HG02798 (cell line): Measurements from ENCODE around the gene TBCCD1.
A peak's percentile ranks its signal among the peaks of the same experiment; 100 is the strongest.
"Not testable (repeated sequence)": the region's sequence is repeated elsewhere in the genome, so short reads cannot be mapped to it uniquely, and the experiment has no call there.

Source experiments
- ATAC-seq: cut with Tn5 transposase; IDR thresholded peaks from one replicate; pipeline ENCODE4 v1.9.1; 2021; ENCODE audit warnings: mild to moderate bottlenecking; ENCODE audit not compliant: unreplicated experiment, poor library complexity

The TBCCD1 gene

DNA sequence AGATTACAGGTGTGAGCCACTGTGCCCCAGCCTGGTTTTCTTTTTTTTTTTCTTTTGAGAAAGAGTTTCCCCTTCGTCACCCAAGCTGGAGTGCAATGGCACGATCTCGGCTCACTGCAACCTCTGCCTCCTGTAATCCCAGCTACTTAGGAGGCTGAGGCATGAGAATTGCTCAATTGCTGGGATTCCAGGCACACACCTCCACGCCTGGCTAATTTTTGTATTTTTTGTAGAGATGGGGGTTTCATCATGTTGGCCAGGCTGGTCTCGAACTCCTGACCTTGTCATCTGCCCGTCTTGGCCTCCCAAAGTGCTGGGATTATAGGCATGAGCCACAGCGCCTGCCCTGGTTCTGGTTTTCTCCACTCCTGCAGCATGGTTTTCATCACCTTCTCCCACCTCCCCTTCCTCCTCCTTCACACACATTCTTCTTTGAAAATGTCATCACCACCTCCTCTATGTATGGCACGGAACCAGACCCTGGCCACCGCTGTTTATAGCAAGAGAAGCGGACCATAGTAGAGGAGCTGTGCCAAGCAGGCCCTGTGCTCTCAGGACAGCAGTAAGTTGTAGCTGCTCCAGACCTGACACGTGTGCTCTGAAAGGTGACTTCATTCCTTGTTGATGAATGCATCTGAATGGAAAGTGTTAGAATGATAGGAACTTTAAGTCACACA is 31.1 kb upstream of the TBCCD1 start:
- ATAC-seq, result no peak

DNA sequence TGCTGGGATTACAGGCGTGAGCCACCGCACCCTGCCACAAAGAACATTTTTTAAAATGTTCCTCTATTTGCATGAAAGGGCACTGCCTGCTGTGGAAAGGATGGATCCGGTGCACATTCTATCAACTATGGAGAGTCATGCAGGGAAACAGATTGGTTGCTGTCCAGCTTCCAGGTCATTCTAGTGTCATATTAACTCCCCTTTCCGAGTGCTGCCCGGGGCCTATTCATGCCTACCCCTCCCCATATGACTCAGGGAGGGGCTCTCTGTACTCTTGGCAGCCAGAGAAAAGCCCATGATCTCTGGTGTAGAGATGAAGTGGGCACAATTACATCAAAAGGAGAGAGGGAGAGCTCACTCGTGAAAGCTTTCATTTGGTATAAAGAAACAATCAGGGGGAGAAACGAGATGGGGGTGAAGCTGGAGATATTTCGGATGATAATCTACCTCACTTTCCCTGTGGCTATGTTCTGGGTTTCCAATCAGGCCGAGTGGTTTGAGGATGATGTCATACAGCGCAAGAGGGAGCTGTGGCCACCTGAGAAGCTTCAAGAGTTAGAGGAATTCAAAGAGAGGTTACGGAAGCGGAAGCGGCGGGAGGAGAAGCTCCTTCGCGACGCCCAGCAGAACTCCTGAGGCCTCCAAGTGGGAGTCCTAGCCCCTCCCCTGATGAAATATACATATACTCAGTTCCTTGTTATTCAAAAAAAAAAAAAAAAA is 29.6 kb upstream of the TBCCD1 start:
- ATAC-seq, result no peak

DNA sequence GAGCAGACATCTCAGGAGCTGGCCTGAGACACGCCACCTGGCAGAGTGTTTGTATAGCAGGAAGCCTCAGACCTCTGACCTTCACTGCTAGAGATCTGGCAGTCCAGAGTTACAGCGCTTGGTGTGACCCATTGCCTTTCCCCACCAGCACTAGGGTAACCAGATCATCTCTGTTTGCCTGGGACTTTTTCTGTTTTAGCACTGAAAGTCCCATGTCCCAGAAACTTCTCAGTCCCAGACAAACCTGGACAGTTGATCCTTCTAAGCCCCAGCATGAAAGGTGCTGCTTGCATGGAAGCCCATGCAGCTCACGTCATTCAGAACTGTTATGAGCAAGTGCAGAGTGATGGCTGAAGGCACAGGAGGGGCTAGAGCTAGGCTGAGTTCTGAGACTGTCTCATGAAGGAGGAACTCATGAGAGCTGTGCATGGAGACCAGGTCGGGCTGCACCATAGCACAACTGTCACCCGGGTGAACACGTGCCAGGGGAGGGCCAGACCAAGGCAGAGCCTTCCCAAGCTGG is 27.5 kb upstream of the TBCCD1 start:
- no peak for ATAC-seq

DNA sequence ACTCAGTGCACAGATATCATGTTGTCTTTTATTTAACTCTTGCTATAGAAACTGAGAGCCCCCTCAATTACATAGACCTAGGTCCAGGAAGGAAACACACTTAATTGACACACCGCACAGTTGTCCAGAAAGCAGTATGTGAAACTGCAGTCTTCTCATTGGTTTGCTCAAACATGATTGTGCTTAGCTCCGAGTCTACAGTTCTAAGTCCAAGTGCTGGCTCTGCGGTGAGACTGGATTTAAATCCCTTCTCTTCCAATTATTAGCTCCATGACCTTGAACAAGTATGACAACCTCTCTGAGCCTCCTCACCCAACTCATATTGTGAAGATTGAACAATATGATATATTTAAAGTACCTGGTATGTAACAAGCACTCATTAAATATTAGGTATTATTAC is 26.7 kb upstream of the TBCCD1 start:
- no peak for ATAC-seq

DNA sequence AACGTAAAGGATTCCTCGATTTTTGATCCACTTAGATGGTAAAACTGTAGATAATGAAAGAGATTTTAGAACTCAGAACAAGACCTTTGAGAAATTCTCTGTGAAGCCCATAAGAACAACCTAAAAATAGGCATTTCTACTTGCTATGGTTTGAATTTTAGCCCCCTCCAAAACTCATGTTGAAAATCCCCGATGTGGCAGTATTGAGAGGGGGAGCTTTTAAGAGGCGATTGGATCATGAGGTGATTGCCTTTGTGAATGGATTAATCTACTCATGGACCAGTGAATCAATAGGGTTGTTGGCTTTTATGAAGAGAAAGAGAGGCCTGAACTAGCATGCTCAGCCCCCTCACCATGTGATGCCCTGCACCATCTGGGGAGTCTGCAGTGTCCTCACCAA is 25.5 kb upstream of the TBCCD1 start:
- ATAC-seq, result no peak

DNA sequence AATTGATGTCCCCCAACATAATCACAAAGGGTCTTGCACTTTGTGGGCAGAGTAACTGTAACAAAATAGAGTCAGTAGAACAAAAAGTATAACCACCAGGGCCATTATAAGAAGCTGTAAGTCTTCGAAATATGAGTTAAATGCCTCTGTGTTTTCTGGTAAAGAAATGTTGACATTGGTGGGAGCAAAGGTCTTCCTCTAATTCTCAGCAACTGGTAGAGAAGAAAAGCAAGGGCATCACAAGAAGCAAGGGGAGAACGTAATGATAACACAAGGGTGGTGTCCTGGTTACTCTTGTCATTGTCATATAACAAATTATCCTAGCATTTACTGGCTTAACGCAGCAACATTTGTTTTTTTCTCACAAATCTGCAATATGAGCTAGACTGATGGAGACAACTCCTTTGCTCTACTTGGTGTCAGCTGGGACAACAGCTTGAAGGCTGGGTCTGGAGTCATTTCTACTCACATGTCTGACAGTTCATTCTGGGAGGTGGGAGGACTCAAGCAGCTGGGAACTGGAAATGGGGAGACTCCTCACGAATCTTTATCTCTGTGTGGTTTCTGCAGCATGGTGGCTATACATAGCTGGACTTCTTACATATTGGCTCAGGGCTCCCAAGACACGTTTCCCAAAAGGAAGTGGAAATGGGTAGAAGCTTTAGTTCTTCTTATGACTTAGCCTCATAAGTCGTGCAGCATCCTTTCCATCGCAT is 23.6 kb upstream of the TBCCD1 start:
- ATAC-seq, result no peak

DNA sequence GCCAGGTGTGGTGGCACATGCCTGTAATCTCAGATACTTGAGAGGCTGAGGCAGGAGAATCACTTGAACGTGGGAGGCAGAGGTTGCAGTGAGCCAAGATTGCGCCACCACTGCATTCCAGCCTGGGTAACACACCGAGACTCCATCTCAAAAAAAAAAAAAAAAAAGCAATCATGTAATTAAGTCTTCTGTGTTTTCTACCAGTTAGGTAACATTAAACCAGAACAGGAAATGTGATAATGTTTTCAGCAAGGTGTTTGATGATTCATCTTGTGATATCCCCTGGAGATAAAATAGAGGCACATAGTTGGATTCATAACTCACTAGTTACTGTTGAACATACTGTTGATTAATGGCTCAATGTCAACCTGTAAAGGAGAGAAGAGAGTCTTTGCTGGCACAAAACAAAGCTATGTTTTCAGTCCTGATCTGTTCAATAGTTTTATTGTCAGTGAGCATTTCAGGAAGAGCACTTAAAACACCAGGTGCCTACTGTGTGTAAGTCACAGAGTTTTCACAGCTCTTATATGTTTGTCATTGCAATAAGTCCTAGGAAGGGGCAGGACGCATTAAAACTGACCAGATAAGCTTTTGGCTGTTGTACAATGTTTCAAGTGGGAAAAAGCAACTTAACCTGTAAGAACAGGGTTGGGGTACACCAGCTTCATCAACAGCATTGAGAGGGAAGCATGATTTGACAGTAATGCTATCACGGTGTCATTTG is 22.9 kb upstream of the TBCCD1 start:
- ATAC-seq, result no peak

DNA sequence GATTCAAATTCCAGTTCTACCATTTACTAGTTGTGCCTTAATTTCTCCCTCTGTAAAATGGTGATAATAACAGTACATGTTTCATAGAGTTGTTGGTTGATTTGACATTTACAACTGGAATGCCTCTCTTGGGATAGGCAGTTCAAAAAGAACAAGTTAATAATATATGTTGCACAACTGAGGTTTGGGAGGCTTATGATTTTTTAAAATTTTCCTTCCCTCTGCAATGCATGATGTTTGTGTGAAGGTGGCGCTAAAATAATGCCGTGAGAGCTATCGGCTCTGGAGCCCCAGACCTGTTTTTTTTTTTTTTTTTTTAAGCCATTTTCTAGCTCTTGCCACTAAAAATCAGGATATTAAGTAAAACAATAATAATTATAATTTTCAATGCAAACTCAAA is 22.0 kb upstream of the TBCCD1 start:
- no peak for ATAC-seq

DNA sequence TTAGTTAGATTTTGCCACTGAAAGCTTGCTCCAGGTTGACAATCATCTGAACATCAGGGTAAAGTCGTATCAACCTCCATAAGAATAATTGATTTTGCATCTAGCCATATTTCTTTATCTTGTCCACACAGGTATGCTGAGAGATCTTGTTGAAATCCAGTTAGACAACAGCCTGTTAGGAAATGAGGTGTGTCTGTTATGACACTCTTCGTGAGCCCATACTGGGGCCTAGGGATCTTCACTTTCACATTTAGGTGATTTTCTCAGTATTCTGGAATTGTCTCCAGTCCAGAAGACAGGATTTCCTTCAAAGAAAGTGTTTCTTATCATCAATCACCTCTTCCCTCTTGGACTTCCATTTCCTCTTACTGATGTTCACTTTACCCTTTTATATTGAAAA is 21.5 kb upstream of the TBCCD1 start:
- ATAC-seq, result no peak

DNA sequence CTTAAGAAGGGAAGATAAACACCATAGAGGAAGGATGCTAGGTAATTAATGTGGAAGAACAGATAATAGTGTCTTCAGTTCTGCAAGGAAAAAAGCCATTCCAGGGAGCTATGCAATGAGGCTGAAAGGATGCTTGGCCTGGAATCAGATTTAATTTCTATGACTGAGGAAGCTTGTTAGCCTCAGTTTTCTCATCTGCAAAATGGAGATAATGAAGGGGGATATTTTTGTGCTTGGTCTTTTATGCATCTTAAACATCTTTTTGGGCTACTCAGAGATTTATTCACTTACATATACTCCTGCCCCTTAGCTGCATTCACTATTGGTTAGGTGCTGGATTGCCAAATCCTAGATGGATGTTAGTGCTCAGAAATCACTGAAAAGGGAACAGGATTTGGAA is 20.0 kb upstream of the TBCCD1 start:
- no peak for ATAC-seq

DNA sequence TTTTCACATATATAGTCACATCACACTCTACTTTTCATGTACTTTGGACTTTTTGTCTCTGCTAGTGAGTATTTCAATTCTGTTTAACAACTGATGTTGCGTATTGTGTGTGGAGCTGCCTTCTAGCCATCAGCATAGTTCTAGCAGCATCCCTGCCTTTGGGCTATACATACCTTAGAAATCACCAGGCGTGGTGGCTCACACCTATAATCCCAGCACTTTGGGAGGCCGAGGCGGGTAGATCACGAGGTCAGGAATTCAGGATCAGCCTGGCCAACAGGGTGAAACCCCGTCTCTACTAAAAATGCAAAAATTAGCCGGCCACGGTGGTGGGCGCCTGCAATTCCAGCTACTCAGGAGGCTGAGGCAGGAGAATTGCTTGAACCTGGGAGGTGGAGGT is 19.1 kb upstream of the TBCCD1 start:
- ATAC-seq, result not testable (repeated sequence)

DNA sequence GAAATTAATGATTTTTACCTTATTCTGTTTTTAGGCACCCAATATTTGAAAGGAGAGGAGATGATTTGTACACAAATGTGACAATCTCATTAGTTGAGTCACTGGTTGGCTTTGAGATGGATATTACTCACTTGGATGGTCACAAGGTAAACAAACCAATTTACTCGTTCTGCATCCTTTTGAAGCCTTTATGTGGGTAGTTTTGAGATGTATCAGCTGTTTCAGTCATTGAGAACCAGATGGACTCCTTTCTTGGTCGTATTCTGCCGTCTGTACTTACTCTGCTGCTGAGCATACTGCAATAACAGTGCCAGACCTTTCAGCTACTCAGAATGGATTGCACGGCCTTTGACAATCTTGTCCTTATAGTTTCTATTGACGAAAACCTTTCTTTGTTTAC is 16.7 kb upstream of the TBCCD1 start:
- ATAC-seq, result no peak

DNA sequence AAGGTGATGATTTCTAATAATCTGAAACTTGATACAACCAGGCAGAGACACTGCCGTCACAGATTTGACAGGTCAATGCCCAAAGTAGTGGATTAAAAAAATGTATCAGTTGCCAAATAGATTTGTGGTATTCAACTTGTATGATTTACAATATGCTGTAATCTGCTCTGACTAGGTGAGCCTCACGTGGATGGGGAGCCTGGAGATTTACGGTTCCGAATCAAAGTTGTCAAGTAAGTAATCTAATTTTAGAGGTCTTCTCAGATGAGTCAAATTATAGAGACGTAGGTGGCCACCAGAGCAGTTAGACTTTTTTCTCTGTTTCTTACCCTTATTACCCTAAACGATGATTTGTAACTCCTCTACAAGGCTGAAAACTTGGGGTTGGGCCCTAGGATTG is 15.4 kb upstream of the TBCCD1 start:
- no peak for ATAC-seq

DNA sequence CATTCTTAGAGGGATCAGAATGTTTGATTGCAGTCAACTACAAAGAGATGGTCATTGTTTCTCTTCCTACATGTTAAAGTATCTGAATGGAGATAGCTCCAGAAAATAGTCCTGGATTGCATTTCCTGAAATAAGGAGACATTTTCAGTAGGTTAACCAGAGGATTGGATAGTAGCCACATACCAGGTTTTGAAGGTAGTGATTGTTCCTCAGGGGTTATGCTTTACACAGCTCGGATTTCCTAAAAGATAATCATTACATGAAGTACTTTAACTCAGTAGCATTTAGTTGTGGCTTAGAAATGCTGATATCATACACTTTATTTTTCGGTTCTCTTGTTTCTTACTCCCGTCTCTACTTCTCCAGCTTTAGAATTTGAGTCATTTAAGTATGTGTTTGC is 13.6 kb upstream of the TBCCD1 start:
- ATAC-seq, result no peak

DNA sequence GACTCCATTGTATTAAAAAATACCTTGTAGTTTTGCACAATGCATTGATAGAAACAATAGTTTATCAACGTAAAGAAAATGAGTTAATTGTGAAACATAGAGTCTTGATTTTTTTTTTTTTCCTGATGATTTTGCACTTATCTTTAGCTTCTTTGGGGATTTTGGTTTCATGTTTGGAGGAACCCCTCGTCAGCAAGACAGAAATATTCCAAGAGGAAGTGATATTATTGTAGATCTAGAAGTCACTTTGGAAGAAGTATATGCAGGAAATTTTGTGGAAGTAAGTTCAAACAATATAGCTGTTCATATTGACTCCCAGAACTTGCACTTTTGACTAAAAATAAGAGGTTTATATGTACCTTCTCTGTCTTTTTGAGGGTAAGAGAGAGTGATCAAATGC is 10.4 kb upstream of the TBCCD1 start:
- no peak for ATAC-seq

DNA sequence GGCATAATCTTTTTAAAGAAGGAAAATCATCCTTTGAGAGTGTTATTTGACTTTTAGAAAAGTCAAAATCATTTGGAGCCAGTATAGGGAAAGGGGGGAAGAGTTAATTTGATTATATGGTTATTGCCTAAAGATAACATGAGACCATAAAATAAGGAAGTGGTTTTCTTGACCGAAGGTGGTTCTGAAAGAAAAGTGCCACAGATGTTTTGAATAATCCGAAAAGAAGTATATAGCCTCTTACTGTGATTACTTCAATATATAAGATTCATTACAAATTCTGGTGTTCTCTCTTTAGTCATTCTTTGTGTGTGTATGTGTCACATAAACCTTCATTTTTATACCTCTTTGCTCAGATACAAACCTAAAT is 4.5 kb upstream of the TBCCD1 start:
- ATAC-seq, result no peak

DNA sequence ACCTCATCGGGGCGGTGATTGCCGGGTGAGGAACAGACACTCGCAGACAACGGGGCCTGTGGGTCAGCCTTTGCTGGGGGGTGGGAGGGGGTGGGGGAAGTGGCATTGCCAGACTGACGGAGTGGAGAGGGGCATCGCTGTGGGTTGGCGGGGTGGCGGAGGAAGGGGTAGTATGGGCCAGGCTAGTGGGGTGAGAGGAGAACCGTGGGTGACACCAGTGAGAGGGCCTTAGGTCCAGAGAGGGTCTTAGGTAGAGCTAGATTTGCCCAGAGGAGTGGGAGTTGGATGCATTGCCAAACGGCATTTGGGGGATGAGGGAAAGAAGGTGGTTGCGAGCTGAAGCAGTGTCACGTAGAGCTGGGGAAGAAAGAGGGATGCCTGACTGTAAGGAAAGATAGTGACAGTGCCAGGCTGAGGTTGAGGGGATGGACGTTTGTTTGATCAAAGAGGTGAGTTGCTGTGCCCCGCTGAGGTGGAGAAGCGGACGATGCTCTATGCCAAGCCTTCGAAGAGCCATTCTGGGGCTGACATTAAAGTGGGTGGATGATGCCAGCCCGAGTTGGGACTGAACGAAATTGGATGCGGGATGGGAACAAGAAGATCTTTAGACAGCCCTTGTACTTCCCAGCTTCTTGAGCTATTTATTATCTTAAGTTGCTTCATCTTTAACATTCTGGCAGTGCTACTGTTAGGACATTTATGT is 4.0 kb upstream of the TBCCD1 start:
- ATAC-seq, result no peak

DNA sequence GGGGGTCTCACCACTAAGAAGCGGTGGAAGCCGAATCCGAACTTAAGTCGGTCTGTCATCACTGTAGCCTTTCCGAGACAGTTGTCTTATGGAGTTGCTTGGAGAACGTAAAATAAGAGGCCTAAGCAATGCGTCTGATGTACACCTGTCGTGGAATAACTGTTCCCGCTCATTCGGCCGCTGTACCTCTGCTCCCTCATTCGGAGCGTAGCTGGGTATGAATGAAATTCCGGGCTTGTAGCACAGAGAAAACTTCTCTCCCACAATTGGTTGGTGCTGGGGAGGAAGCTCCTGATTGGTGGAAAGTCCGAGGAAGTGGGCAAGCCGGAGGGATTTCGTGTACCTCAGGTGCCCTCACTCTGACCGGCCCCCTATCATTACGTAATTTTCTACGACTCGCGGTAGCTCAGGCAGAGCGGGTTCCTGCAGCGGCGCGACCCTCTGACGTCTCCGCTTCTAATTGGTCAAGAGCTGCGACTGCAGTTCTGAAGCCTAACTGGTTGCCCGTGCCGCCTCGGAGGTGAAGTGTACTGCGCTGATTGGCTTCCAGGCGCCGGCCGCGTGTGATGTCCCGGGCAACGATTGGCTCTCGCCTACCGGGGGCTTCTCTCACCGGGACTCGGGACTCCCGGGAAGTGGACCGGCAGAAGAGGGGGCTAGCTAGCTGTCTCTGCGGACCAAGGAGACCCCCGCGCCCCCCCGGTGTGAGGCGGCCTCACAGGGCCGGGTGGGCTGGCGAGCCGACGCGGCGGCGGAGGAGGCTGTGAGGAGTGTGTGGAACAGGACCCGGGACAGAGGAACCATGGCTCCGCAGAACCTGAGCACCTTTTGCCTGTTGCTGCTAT is 3.2 kb upstream of the TBCCD1 start, which contains the start of gene DNAJB11:
DNAJB11 (plus strand) TSS at position 625 of the 845 bp plus-strand sequence; CDS start at position 803, 178 bp downstream.
- peak; percentile 89 for ATAC-seq

DNA sequence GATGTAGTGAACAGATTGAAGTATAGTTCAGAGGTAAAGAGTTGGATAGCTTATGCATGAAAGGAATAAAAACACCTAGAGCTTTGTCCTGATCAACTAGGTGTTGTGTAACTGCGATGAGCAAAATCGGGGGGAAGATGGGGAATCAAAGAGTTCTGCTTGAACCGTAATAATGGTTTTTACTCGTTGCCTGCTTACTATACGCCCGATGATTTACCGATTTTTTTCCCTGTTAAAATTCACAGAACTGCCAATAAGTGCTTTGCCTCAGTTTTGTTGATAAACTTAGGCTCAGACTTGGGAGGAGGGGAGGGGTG is 2.6 kb upstream of the TBCCD1 start:
- no peak for ATAC-seq
